Stimulated activated CD4-positive, alpha-beta T cell treated with anti-CD3 and anti-CD28 coated beads, Interleukin-4, amount 100 ng/mL, for 1 hour (primary cell): Measurements from ENCODE around the gene GABRA5.

Source experiments
- DNase-seq: peaks from one replicate; pipeline ENCODE4 v3.0.0-alpha.2; 2020

Gene GABRA5

DNA sequence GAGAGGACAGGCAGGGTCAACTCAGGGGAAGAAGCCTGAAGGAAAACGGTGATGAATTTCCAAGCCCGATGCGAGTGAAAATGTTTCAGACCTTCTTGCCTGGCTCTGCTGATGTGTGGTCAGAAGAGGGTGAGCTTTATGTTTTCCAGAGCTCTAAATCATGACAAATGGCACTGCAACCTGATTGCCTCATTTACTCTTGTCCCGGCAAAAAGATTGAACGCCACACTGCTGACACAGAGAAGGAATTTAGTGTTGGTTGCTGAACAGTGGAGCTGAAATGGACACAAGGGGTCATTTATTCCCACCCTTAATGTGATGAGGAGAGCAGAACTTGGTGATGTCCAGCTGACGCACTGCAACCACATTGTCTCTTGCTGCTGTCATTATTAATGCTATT lies 68.0 kb downstream of the GABRA5 start:
- no peak for DNase-seq

DNA sequence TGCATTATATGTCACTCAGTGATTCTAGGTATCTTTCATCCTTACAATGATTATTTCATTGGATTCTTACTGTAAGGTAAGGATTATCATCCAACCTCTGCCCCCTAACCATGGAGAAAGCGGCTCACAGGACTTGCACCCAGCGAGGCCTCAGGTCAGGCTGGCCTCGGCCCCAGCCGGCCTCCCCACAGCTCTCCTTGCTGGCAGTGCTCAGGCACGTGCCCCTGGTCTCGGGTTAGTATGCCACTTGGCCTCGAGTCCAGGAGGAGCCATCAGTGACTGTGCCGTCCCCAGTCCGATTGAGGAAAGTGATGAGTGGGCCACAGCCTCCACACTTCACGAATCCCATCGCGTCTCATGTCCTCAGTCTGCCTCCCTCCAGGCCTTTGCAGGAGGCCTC lies 68.5 kb downstream of the GABRA5 start:
- DNase-seq = no peak

DNA sequence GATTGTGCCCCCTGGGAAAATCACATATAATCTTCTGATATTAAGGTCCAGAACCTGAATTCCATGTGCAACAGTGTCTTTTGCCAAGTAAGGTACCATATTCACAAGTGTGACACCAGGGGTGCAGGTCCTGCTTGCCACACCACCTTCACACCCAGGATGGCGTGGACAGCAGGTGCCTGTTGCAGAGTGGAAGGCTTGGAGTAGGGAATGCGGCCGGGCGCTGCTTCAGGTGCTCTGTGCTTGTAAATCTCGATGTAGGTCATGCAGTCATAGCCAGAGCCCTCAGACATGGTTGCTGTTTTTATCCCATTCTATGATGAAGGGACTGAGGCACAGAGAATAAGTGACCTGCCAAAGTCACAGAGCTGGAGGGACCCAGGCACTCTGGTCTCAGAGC lies 69.6 kb downstream of the GABRA5 start:
- no peak for DNase-seq

DNA sequence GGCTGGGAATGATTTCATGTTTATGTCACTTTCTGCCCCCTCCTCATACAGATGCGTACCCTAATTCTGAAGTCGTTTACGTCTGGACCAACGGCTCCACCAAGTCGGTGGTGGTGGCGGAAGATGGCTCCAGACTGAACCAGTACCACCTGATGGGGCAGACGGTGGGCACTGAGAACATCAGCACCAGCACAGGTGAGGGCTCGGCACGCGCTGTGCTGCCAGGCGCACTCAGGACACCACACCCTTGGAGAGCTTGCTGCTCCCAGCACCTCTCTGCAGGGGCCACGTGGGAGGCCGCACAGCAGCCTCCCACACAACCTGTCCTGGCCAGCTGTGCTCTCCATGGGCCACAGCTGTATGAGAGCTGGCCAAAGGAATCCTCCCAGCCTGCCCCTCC lies 70.3 kb downstream of the GABRA5 start:
- DNase-seq = no peak

DNA sequence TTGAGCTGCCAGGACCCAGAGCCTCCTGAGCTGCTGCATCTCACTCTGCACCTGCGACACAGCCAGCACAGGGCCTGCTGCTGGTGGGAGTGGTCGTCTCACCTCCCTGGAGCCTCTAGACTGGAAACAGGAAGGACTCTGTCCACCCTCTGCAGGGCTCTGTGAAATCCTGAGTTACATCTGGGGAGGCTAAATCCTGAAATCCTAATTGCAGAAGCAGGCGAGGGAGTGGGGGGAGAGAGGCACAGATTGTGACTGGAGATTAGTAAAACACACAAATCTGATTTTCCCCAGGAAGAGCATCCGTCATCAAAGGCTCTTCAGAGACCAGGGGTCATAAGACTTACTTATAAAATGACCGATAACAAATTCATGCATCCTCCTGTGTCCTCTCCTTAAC lies 72.5 kb downstream of the GABRA5 start:
- DNase-seq = no peak

DNA sequence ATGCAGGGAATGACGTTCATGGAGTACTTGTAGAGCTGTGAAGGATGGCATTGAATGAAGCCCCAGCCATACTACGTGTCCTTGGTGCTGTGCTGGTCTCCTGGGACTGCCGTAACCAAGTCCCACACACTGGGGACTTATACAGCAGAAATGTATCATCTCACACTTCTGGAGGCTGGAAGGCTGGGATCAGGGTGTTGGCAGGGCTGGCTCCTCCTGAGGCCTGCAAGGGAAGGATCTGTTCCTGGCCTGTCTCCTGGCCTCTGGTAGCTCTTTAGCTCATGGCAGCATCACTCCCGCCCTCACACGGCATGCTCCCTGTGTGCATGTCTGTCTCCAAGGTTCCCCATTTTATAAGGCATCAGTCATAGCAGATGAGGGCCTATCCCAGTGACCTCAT lies 74.6 kb downstream of the GABRA5 start:
- no peak for DNase-seq

DNA sequence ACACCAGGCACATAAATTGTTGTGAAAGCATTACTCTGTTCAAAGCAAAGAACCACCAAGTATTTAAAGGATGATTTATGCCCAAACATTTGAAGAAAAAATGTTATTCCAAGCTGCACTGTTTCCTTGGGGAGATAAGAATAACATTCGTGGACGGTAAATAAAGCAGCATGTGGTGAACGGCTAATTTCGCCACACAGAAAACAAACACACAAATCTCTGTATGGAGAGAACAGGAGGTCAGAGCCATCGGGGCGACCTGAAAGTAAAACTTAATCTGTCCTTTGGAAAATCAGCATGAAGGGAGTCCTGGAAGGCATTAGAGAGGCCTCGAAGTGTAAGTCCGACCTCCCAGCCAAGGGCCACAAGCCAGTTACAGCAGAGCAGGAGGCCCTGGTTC lies 77.0 kb downstream of the GABRA5 start:
- DNase-seq = no peak

DNA sequence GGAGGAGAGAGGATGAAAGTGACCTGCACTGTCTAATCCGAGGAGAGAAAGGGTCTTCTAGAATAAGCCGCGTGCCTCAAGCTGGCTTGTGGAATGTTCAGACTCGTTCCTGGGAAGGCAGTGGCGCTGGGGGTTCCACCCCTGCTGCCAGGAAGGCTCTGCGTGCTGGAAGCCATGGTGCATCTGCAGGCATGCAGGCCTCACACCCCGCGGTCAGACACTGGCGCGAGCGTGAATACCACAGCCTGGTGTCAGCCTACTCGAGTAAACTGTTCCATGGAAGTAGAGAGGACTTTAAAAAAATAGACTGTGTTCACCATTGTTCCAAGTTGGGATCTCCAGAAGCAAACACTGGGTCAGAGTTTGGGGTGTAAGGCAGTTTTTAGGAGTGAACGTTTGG lies 78.2 kb downstream of the GABRA5 start:
- DNase-seq = no peak

DNA sequence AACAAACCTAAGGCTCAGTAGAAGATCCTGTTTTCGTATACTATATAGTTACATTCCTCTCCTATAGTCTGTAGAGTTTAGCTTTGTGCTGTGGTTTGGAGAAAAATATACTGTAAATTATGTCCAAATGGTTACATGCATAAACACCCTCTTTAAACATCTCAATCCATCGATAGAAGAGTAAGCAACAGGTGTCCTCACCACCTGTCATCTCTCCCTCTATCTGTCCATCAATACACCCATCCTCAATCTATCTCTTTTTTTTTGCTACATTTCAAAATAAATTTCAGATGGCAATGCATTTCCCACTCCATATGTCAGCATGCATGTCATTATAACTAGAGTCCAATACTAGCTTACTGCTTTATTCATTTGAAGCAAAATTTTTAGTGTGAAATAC lies 83.1 kb downstream of the GABRA5 start:
- no peak for DNase-seq

DNA sequence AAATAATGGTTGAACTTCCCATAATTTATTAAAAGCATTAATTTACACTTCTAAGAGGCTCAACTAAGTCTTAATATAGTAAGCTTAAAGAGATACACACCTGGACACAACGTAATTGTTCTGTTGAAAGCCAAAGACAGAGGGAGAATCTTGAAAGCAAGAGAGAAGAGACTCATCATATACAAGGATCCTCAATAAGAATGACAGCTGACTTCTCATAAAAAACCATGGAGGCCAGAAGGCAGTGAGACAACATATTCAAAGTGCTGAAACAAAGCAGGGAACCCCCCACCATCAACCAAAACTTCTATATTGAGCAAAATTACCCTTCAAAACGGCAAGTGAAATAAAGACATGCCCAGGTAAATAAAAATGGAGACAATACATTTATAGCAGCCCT lies 87.5 kb downstream of the GABRA5 start:
- DNase-seq = no peak

DNA sequence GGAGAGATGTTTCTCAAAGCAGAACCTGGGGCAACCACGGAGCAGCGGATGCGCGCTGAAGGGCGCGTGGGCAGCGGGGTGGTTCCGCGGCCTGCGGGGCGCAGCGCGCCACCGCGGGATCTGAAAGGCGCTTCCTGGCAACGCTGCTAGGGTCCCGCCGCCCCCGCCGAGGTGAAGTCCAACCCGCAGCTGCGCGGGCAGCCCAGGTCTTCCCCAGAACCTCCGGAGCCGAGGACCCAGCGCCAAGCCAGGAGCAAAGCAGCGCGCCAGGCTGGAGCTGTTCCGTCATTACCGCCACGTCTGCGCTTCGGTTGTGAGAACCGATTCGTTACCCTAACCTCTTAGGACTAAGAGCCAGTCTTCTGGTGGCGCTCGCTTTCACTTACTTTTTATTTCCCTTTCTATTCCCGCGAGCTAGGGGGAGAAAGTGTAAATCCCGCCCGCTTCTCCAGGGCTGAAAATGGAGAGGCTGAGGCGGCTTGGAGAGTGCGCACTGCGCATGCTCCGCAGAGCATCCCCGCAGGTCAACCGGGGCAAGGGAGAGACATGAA lies 100.9 kb downstream of the GABRA5 start:
- DNase-seq = no peak

DNA sequence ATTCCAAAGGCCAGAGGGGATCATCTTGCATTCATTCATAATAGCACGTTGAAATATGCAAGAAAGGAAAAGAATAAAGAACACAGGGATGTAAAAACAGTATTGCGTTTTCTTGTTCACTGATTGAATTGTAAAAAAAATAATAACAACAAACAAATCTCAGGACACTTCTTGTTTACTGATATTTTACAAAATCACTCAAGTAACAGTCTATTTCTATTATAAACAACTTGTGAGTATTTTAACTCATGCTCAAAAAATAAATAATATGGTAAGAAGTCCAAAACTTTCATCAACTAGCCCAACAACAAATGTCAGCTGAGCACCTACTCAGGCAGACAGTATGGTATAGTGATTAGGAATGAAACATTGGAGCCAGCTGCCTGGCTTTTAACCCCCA lies 101.9 kb downstream of the GABRA5 start:
- DNase-seq = no peak

DNA sequence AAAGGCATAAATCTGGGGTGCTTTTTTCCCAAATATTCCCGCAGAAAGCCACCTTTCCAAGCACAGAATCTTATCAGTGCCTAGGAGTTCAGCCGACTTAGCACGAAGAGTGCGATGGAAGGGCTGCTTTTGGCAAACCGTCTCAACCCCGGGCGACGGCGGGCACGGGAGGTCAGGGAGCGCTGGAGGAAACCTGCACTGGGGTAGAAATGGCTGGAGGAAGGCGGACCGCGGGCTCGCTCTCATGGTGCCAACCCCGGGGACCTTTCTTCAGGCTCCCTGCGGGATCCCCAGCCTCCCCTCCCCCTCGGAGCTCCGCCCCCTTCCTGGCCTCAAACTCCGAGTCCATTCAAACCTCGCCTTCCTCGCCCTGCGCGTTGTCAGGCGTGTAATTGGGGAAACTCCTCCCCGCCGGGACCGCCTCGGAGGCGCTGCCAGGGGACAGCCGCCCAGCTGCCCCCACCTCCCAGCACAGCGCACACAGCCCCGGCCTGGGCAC lies 103.9 kb downstream of the GABRA5 start, which contains the start of gene GABRG3:
Gene GABRG3, plus strand, starts transcription at position 470 of the 499 bp plus-strand sequence.
- DNase-seq = no peak

DNA sequence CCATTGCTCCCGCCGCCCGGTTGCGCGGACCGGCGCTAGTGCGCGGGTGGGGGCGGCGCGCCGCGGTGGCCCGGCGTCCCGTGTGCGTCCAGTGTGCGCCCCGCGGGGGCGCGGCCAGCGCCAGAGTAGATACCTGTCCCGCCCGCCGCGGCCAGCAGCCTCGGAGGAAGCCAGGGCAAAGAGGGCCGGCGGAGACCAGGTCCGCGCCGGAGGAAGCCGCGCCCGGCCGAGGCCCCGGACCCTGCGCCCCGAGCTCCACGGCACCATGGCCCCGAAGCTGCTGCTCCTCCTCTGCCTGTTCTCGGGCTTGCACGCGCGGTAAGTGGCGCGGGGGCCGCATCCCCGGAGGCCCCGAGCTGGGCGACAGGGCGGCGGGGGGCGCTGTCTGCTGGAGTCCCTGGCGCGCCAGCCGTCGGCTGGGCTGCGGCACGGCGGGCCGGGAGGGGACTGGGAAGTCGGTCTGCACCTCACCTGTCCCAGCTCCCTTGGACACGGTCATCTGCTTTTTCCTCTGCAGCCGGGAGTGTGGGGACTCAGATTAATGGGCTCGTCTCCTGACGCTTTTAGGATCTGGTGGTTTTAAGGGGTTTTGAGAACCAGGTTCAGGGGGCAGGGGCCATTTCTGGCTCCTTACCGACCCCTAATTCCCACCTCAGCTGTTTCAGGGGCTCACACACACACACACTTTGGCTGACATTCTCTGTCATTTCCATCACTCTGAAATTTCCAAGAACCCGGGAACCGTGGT lies 104.6 kb downstream of the GABRA5 start:
- DNase-seq = no peak

DNA sequence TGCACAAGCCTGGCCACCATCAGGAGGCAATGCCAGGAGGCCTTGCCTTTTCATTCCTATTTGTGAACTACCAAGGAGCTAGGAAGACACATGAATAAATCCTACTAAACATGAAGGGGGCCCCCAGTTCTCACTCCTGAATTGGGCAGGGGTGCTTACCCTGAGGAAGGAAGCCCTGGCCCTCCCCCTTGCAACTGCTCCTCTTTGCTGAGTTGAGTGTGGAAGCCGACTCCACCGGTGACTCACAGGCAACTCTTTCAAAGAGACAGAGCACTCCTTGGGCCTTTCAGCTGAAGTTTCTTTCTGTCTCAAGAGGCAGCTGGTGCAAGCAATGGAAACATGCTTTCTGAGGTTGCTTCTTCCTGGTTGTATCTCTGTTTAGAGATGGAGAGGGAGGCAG lies 105.8 kb downstream of the GABRA5 start:
- no peak for DNase-seq

DNA sequence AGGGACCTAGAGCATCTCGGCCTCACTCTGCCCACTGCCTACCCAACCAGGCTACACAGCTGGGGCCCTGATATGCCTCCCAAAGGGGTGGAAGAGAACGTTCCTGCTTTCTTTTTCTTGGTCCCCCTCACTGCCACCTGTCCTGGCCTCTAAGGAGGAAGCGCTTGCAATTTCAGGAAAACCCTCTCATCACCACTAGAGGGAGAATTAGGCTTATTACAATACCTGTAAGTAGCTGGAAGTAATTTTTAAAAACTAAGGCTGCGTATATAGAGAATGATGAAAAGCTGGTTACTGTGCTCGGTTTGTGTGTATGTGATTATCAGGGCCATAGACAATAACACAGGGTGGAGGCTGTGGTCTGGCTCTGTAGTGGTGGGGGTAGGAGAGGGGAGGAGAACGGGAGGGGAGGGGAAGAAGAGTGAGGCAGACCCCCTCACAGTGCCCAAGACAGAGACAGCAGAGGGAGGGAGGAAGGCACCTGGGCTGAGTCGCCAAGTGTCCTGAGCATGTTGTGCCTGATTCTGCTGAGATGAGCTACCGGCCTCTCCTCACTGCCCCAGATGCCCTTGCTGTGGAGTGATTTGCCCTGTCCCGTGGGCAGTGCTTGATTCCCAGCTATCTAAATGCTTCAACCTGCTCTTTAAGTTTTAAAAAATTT lies 107.4 kb downstream of the GABRA5 start:
- no peak for DNase-seq

DNA sequence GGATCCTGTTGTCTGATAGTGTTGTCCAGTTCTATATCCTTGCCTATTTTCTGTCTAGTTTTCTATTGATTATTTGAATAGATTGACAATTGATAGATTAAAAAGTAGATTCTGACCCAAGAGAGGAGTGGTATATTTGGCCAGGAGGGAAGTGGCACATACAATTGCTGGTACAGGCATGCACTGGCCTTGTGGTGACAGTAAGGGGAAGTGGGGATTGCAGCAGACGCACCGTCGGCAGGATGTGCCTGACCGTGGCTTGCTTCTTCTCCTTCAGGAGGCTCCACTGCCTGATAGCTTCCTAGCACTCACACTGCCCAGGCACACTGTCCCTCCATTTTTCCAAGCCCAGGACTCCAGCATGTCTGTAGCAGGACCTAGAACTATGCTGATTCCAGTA lies 114.6 kb downstream of the GABRA5 start:
- DNase-seq = no peak

DNA sequence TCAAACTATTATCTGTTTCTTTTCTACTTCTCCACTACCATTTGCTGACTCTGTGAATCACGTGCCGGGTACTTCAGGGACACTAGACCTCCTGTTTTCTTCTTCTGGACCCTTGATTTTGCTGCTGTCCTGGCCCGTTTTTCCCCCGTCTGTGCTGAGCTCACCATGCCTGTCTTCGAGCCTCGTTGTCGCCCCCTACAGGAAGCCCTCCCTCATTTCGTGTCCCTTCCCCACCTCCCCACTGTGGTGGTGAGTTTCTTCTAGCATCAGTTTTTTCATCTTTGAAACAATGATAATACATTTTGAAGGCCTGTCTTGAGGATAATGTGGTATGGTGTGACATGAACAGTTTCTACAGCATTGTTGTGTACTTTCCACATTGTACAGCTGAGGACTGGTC lies 117.0 kb downstream of the GABRA5 start:
- DNase-seq = no peak

DNA sequence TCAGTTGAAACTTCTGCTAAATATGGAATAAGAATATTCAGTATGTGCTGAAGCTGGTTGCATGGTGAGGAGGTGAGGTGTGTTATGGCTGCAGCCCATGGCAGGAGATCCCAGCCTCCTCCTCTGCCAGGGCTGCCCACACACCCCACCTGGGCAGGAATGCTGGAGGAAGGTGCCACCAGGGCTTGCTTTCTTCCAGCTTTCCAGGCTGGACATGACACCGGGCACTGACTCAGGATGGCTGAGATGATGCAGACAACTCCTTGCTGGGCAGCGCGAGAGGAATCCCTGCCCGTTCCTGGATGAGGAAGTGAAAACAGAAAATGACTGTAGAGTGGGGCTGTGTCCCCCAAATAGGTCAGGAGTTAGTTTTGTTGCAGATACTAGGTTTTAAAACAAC lies 118.2 kb downstream of the GABRA5 start:
- DNase-seq = no peak

DNA sequence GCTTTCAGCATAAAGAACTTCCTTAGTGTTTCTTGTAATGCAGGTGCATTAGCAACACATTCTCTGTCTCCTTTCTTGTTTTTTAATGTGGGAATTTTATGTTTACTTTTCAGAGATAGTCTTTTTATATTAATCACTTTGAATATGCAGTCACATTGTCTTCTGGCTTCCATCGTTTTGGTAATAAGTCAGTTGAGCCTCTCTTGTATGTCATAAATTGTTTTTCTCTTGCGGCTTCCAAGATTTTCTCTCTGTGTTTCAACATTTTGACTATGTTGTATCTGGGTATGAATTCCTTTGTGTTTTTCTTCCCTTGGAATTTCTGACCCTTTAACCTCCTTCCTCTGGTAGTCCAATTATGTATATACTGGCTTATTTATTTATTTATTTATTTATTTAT lies 129.4 kb downstream of the GABRA5 start:
- DNase-seq = no peak
